HUES48 (cell line): ENCODE measurements around the gene AUTS2.

Experiments
- H3K27ac ChIP-seq: one replicate; pipeline ENCODE4 v1.7.0; 2013; ENCODE audit warnings: low read depth, low read length, inconsistent platforms
- H3K27me3 ChIP-seq: 2 replicates; pipeline ENCODE4 v1.6.1; 2013; ENCODE audit warnings: mild to moderate bottlenecking, low read length; ENCODE audit not compliant: control insufficient read depth, insufficient read depth
- H3K36me3 ChIP-seq: 2 replicates; pipeline ENCODE4 v1.6.1; 2013; ENCODE audit warnings: low read length; ENCODE audit not compliant: control insufficient read depth, insufficient read depth
- H3K4me1 ChIP-seq: 2 replicates; pipeline ENCODE4 v1.6.1; 2013; ENCODE audit warnings: mild to moderate bottlenecking, low read length; ENCODE audit not compliant: control insufficient read depth, insufficient read depth
- H3K4me3 ChIP-seq: 2 replicates; pipeline ENCODE4 v1.5.1; 2013; ENCODE audit warnings: mild to moderate bottlenecking, low read depth, low read length
- H3K9ac ChIP-seq: 2 replicates; pipeline ENCODE4 v1.6.1; 2013; ENCODE audit warnings: mild to moderate bottlenecking, low read depth, low read length, moderate library complexity
- H3K9me3 ChIP-seq: 2 replicates; pipeline ENCODE4 v1.6.1; 2013; ENCODE audit warnings: low read length; ENCODE audit not compliant: control insufficient read depth, insufficient read depth

AUTS2 gene

DNA sequence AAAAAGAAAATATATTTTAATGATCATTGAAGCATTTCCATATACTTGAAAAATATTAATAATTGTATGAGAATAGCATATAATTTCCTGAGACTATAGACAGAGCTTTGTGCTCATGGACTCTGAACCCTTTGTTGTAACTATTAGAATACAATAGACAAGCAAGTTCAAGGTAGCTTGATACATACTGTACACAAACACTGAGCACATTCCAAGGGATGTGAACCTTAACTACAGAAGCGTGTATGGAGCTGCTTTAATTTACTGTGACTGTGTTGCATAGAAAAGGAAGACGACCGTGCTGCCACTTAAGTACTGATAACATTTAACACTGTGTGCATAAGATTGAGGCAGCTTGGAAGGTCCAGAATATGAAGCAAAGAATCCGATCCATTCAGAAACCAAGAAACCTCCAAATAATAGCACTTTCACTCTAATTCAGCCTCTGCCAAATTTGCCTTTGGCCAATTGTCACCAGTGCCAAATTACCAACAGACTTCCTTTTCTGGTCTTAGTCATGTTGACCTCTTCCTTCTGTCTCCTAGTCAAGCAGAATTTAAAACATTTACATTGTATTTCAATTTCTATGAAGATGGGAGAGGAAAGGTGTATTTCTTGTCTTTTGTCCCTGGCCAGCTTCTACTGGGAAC is 967.6 kb downstream of the AUTS2 start:
- no peaks in the 10 kb centered on the region for H3K9me3 ChIP-seq
- H3K9ac ChIP-seq: no peak overlapping the region
- no peak overlapping the region for H3K27ac ChIP-seq
- no peaks in the 10 kb centered on the region for H3K27me3 ChIP-seq
- no peak overlapping the region for H3K4me3 ChIP-seq
- H3K36me3 ChIP-seq: no peaks in the 10 kb centered on the region
- H3K4me1 ChIP-seq: 0 out of 2 replicates have a peak, but pooled peaks cover 2% of the 10 kb centered on the region

DNA sequence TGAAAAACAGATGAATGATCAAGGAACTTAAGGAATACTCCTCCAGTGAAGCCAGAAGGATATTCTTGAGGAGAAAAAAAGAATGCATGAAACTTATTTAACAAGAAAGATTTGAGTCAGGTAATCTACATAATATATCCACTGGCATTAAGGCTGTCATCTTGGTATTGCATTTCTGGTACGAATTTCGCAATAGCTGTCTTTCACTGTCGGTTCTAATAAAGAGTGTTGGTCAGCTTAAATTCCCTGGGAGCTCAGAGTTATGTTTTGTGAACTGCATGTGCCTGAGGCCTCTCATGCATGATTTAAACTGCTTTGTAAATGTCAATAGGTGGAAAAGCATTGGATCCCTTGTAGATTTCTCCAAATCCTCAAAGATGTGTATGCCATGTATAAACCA is 968.4 kb downstream of the AUTS2 start:
- no peaks in the 10 kb centered on the region for H3K36me3 ChIP-seq
- no peak overlapping the region for H3K9ac ChIP-seq
- H3K4me3 ChIP-seq: no peak overlapping the region
- no peaks in the 10 kb centered on the region for H3K27me3 ChIP-seq
- H3K4me1 ChIP-seq: 0 out of 2 replicates have a peak, but pooled peaks cover 2% of the 10 kb centered on the region
- H3K27ac ChIP-seq: no peak overlapping the region
- no peaks in the 10 kb centered on the region for H3K9me3 ChIP-seq

DNA sequence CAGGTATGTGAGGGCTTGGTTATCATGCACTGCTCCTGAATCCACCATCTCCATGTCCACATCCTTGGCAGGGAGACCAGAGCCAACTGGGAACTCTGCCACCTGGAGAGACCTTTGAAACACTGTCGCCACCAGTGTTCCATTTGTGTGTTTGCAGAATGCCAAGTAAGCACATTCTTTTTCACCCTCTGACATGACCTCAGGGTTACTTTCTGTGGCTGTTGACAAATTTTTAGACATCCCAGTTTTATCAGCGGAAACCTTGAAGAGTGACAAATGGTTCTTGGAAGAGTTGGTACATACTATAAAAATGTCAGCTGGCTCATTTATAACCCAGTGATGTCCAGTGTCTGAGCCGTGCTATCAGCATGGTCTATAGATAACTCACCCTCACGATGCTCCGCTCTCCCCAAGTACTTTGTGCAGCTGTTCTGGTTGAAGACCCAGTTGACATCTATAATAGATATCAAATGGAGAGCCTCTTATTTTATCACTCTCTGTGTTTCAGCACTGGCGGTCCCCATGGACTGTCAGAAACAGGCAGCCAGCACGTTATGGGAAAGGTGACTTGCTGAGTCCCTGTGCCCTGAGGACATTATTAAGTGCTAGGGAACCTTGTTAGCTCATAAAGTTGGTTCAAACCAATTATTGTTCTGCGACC is 970.5 kb downstream of the AUTS2 start:
- H3K9me3 ChIP-seq: no peaks in the 10 kb centered on the region
- H3K4me3 ChIP-seq: no peak overlapping the region
- no peaks in the 10 kb centered on the region for H3K27me3 ChIP-seq
- 0 out of 2 replicates have a peak, but pooled peaks cover 2% of the 10 kb centered on the region for H3K4me1 ChIP-seq
- no peak overlapping the region for H3K9ac ChIP-seq
- no peaks in the 10 kb centered on the region for H3K36me3 ChIP-seq
- H3K27ac ChIP-seq: no peak overlapping the region

DNA sequence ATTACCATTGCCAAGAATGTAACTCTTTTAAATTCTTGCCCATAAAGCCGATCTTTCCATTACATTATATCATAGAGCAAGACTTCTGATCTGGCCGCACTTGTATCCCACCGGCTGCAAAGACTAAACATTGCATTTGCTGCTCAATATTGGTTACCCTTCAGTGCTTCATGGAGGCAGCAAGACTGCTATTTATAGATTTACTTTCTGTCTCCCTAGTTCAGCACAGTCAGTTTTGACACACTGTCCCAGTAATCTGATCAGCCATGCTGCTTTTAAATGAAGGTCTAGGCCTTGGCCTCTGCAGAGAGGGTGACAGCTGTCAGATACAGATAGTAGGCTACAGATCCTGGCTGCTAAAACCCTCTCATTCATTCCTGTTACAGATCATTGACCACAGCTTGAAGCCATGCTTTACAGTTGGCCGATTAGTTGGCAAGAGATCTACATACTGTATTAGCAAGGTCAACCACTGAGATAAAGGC is 971.1 kb downstream of the AUTS2 start:
- H3K4me1 ChIP-seq: 0 out of 2 replicates have a peak, but pooled peaks cover 2% of the 10 kb centered on the region
- no peak overlapping the region for H3K4me3 ChIP-seq
- H3K27ac ChIP-seq: no peak overlapping the region
- H3K36me3 ChIP-seq: no peaks in the 10 kb centered on the region
- no peak overlapping the region for H3K9ac ChIP-seq
- H3K9me3 ChIP-seq: no peaks in the 10 kb centered on the region
- no peaks in the 10 kb centered on the region for H3K27me3 ChIP-seq

DNA sequence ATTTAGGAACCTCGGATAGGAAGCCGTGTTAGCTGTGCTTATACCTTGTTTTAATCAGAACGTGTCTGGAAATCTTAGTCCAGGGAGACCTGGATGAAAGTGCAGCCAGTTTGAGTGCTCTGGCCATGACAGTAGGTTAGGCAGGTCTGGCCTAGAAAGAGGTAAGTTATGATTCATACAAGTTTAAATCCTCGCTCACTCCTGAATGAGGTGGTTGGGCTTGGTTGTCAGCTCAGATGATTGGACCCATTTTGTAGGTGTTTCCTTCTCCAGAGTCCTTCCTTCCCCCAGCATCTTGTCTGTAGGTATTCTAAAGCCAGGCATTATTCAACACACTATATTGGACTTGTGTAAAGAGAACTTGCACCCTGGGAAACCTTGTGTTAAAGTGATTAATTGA is 971.8 kb downstream of the AUTS2 start:
- H3K27ac ChIP-seq: no peak overlapping the region
- H3K9ac ChIP-seq: no peak overlapping the region

DNA sequence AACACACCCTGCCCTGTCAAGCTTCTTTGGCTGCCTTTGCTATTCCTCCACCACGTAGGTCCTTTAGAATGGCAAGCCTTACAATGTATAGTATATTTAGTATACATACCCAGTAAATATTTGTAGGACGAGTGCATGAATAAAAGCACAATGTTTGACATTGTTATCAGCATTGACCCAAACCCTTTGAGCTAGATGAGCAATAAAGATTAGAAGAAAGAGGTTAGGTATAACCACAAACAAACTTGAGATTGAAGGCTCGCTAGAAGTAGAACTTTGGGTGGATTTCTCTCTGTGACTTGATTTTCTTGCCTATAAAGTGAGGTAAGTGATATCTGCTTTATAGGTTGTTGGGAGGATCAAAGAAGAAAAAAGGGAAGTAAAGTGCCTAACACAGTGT is 972.7 kb downstream of the AUTS2 start:
- H3K4me1 ChIP-seq: 0 out of 2 replicates have a peak, but pooled peaks cover 3% of the 10 kb centered on the region
- H3K9me3 ChIP-seq: no peaks in the 10 kb centered on the region
- H3K4me3 ChIP-seq: no peak overlapping the region
- no peak overlapping the region for H3K9ac ChIP-seq
- no peak overlapping the region for H3K27ac ChIP-seq
- no peaks in the 10 kb centered on the region for H3K27me3 ChIP-seq
- H3K36me3 ChIP-seq: no peaks in the 10 kb centered on the region

More for the DNA sequence above, 971.8 kb downstream of the AUTS2 start:
- H3K4me3 ChIP-seq: no peak overlapping the region
- H3K36me3 ChIP-seq: no peaks in the 10 kb centered on the region
- 0 out of 2 replicates have a peak, but pooled peaks cover 3% of the 10 kb centered on the region for H3K4me1 ChIP-seq
- H3K27me3 ChIP-seq: no peaks in the 10 kb centered on the region
- H3K9me3 ChIP-seq: no peaks in the 10 kb centered on the region

DNA sequence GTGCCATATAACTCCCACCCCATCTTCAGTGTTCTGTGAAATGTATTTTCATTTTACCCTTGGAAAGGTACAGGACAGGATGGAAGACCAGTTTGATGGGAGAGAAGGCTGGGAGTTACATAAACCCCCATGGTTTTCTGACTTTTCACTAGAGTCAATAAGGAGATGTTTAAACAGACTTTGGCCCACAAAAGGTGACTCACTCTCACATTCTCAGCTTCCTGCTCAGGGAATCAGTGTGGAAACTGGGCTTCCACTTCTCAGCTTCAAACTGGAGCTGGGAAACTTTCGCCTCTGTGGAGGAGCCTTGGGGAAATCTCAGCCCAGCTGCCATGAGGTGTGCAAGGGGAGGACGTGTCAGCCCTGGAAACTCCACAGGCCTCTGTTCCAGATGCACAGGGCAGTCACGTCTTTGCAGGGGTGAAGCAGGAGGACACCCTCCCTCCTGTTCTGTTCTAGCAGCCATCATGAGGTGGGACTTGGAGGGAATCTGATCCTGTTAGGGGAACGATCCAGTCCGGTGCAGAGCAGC is 973.2 kb downstream of the AUTS2 start:
- Histone ChIP-seq H3K4me1 (0 out of 2 replicates have a peak, but pooled peaks cover 3% of the 10 kb centered on the region), H3K9me3 (no peaks in the 10 kb centered on the region), H3K36me3 (no peaks in the 10 kb centered on the region), H3K27ac (peak overlapping the region; percentile 63), H3K9ac (no peak overlapping the region), H3K27me3 (no peaks in the 10 kb centered on the region), H3K4me3 (no peak overlapping the region)

DNA sequence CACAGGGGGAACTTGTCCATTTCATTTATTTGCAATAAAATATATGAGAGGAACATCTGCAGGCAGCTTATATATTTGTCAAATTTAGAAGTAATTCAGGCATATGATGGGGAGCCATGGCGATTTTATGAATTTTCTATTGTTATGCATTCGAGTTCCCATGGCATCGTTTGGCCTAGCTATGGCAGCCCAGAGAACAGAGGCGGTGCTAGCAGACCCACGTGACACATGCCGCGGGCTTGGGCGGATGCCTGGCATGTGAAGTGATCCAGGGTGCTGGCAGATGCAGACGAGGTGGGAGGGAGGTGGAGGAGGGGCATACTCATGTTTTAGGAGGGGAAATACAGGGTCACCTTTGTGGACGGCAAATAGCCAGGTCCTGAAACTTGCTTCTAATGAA is 973.7 kb downstream of the AUTS2 start:
- Histone ChIP-seq H3K36me3 (no peaks in the 10 kb centered on the region), H3K9ac (no peak overlapping the region), H3K4me3 (no peak overlapping the region), H3K27me3 (no peaks in the 10 kb centered on the region), H3K4me1 (0 out of 2 replicates have a peak, but pooled peaks cover 3% of the 10 kb centered on the region), H3K9me3 (no peaks in the 10 kb centered on the region), H3K27ac (peak overlapping the region; percentile 63)

DNA sequence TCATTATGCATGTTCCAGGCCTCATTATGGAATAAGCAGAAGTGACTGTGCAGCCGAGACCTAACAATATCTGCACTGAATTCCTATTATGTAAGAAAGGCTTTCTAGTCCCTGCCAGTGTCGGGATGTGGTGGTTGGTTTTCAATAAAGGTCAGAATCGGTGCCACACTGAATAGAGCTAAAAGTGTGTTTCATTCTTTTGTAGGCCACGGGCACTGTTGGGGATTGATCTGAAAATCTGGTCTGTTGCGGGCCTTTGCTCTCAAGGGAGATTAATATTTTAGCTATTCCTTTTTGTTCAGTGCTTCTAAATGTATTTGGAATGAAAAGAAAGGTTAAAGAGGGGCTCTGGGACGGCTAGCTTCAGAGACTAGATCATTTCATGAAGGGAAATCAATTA is 974.3 kb downstream of the AUTS2 start:
- Histone ChIP-seq H3K4me3 (no peak overlapping the region), H3K4me1 (0 out of 2 replicates have a peak, but pooled peaks cover 3% of the 10 kb centered on the region), H3K27ac (no peak overlapping the region), H3K9ac (no peak overlapping the region), H3K27me3 (no peaks in the 10 kb centered on the region), H3K36me3 (no peaks in the 10 kb centered on the region), H3K9me3 (no peaks in the 10 kb centered on the region)

DNA sequence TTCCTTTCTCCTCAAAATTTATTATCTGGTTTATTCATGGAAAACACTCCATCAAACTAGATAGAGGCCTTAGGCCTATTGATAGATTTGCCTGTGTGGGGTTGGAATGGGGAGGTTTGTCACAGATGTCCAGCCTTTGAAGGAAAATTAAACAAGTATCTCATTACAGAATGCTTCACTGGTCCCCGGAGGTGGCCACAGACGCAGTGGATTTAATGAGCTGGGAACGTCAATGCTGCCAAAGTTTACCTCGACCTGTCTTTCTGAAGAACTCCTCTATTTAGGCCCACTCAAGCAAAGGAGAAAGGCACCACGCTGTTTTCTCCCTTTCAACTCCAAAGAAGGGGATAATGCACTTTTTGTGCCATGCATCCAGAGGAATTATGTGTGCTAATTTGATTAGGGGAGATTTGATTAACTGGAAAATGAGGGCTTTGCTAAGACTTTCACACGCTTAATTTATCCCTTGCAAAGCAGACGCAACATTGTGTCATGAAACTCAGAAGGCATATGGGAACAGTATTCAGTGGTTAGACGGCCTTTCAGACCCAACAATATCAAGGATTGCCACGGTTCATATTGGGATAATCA is 974.9 kb downstream of the AUTS2 start:
- Histone ChIP-seq H3K4me1 (0 out of 2 replicates have a peak, but pooled peaks cover 3% of the 10 kb centered on the region), H3K36me3 (no peaks in the 10 kb centered on the region), H3K9ac (no peak overlapping the region), H3K27ac (no peak overlapping the region), H3K9me3 (no peaks in the 10 kb centered on the region), H3K27me3 (no peaks in the 10 kb centered on the region), H3K4me3 (no peak overlapping the region)

DNA sequence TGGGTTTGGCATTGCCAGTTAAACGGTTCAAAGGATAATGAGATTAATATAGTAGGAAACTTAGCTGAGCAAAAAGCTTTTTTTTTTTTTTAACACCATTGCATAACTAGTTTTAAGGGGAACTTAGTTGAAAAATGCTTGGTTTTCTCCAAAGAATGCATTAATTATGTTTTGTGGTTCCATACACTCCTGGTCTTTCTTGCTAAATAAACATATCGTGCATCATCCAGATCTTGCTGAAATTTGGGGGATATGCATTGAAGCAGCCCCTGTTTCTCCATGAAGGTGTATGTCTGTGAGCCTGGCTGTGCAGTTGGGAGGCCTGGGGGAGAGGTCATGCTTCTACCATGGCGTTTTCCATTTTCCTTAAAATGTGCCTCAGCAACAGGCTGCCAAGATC is 975.4 kb downstream of the AUTS2 start:
- H3K27me3 ChIP-seq: no peaks in the 10 kb centered on the region
- 0 out of 2 replicates have a peak, but pooled peaks cover 3% of the 10 kb centered on the region for H3K4me1 ChIP-seq
- H3K9me3 ChIP-seq: no peaks in the 10 kb centered on the region
- H3K27ac ChIP-seq: no peak overlapping the region
- no peaks in the 10 kb centered on the region for H3K36me3 ChIP-seq
- no peak overlapping the region for H3K4me3 ChIP-seq
- no peak overlapping the region for H3K9ac ChIP-seq
